AG04450 (cell line): ENCODE results near the gene MS4A18. TPM values are rescaled to one million over a fixed set of nuclear protein-coding genes. Genes with fewer than 3 reads are reported as not detected.
"Not testable (repeated sequence)": the region's sequence is repeated elsewhere in the genome, so short reads cannot be mapped to it uniquely, and the experiment has no call there.

Experiments used
- CTCF ChIA-PET: fragments of 300-600, 350-600 bp; formaldehyde crosslinking; extraction: SDS; loops from one replicate; lab custom pipeline; 2022; ENCODE audit warnings: antibody characterized with exemption, inconsistent platforms; lab: Charles Lee
- POLR2A ChIA-PET: fragments of 350-600 bp; formaldehyde crosslinking; extraction: SDS; loops from one replicate; lab custom pipeline; 2021; ENCODE audit warnings: antibody characterized with exemption, inconsistent platforms; lab: Yijun Ruan, JAX
- DNase-seq: peaks from one replicate; pipeline ENCODE4 v3.0.0-alpha.2; 2011; ENCODE audit warnings: low read depth, low spot score
- H3K27ac ChIP-seq: one replicate; pipeline ENCODE4 v1.5.1; 2012; ENCODE audit warnings: low read depth, low read length, control low read depth
- H3K27me3 ChIP-seq: one replicate; pipeline ENCODE4 v1.6.0; 2012; ENCODE audit warnings: low read length; ENCODE audit not compliant: control insufficient read depth, insufficient read depth
- H3K4me3 ChIP-seq: 2 replicates; pipeline ENCODE4 v1.5.1; 2011; ENCODE audit warnings: mild to moderate bottlenecking, low read depth, low read length, control low read depth
- H3K9me3 ChIP-seq: 2 replicates; pipeline ENCODE4 v1.5.1; 2012; ENCODE audit warnings: low read length; ENCODE audit not compliant: control insufficient read depth, insufficient read depth
- polyA minus RNA-seq: library from RNA; depleted of rRNA, polyadenylated mRNA; stranded (reverse); fragments of >200 nt; gene quantifications from 2 replicates; pipeline ENCODE4 v1.2.3, GENCODE V29; 2011; rRNA and poly(A)+ RNA removed
- polyA plus RNA-seq: library from polyadenylated mRNA; depleted of rRNA; stranded (reverse); fragments of >200 nt; gene quantifications from 2 replicates; pipeline ENCODE4 v1.2.3, GENCODE V29; 2011; rRNA removed
- TF ChIP-seq, protein P1 (sequence below): IDR thresholded peaks from 2 replicates; pipeline ENCODE4 v1.5.1; 2011; ENCODE audit warnings: low read depth, low read length, control low read depth, inconsistent platforms

Gene MS4A18
- polyA plus RNA-seq (not detected in 2 replicates), polyA minus RNA-seq (not detected in 2 replicates)

GRCh38 chr11:60724420-60724819 lies at the start of gene MS4A18:
TSS of gene MS4A18 (plus strand) at chr11:60724720.
- no peaks in the 10 kb centered on the region for H3K27me3 ChIP-seq
- DNase-seq: no peak
- TF ChIP-seq, protein P1, sequence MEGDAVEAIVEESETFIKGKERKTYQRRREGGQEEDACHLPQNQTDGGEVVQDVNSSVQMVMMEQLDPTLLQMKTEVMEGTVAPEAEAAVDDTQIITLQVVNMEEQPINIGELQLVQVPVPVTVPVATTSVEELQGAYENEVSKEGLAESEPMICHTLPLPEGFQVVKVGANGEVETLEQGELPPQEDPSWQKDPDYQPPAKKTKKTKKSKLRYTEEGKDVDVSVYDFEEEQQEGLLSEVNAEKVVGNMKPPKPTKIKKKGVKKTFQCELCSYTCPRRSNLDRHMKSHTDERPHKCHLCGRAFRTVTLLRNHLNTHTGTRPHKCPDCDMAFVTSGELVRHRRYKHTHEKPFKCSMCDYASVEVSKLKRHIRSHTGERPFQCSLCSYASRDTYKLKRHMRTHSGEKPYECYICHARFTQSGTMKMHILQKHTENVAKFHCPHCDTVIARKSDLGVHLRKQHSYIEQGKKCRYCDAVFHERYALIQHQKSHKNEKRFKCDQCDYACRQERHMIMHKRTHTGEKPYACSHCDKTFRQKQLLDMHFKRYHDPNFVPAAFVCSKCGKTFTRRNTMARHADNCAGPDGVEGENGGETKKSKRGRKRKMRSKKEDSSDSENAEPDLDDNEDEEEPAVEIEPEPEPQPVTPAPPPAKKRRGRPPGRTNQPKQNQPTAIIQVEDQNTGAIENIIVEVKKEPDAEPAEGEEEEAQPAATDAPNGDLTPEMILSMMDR: no peak
- CTCF ChIA-PET: no interaction called here
- H3K4me3 ChIP-seq: no peak within 1 kb of the TSS
- no peaks in the 10 kb centered on the region for H3K9me3 ChIP-seq
- POLR2A ChIA-PET: no interaction called here
- H3K27ac ChIP-seq: no peak within 1 kb of the TSS

- H3K9me3 ChIP-seq, POLR2A ChIA-PET, H3K27me3 ChIP-seq, CTCF ChIA-PET, H3K4me3 ChIP-seq, DNase-seq, H3K27ac ChIP-seq: not testable (repeated sequence)
Measured at GRCh38 chr11:60678231-60678630, 46.3 kb upstream of the MS4A18 start.

- POLR2A ChIA-PET: no interaction called here
- Histone ChIP-seq H3K9me3 (peaks cover 7% of the 10 kb centered on the region), H3K4me3 (no peak overlapping the region), H3K27me3 (no peaks in the 10 kb centered on the region), H3K27ac (no peak overlapping the region)
- CTCF ChIA-PET: no interaction called here
- TF ChIP-seq, protein P1: no peak
- no peak for DNase-seq
Measured at GRCh38 chr11:60679879-60680278, 44.6 kb upstream of the MS4A18 start.

- DNase-seq: no peak
- Histone ChIP-seq H3K9me3 (peaks cover 7% of the 10 kb centered on the region), H3K4me3 (no peak overlapping the region), H3K27ac (no peak overlapping the region), H3K27me3 (no peaks in the 10 kb centered on the region)
- TF ChIP-seq, protein P1: no peak
- CTCF ChIA-PET: no interaction called here
- POLR2A ChIA-PET: no interaction called here
Measured at GRCh38 chr11:60680455-60681119, 43.9 kb upstream of the MS4A18 start.

- H3K4me3 ChIP-seq, DNase-seq, H3K27ac ChIP-seq, POLR2A ChIA-PET, CTCF ChIA-PET, H3K27me3 ChIP-seq, H3K9me3 ChIP-seq: not testable (repeated sequence)
Measured at GRCh38 chr11:60684541-60684848, 40.0 kb upstream of the MS4A18 start.

GRCh38 chr11:60691661-60692060 lies 32.9 kb upstream of the MS4A18 start:
- Histone ChIP-seq H3K27me3 (no peaks in the 10 kb centered on the region), H3K4me3 (no peak overlapping the region), H3K9me3 (0 out of 2 replicates have a peak, but pooled peaks cover 3% of the 10 kb centered on the region), H3K27ac (no peak overlapping the region)
- DNase-seq: no peak
- TF ChIP-seq, protein P1: no peak
- ChIA-PET CTCF (interaction anchor here (1.4 kb wide), 1 partner anchor 10 kb away, joined by 3 read pairs; no protein-coding TSS in a partner anchor), POLR2A (no interaction called here)
